GM23338 (cell line): ENCODE results near the gene PRPF19. TPM values are rescaled to one million over a fixed set of nuclear protein-coding genes. Genes with fewer than 3 reads are reported as not detected.

Experiments
- ATAC-seq: fragments of 200-7000 bp; cut with Tn5 transposase; 3 replicates; pipeline ENCODE4 v1.9.1; 2020
- DNase-seq: peaks from one replicate; pipeline ENCODE4 v3.0.0-alpha.2; 2015; ENCODE audit warnings: low spot score
- H2AFZ ChIP-seq: fragments of 200-600 bp; sonication (generic); 2 replicates; pipeline ENCODE4 v1.8.0; 2016; ENCODE audit warnings: antibody characterized with exemption, mild to moderate bottlenecking, moderate library complexity
- H3F3A ChIP-seq: fragments of 200-600 bp; sonication (generic); replicated peaks from 2 replicates; pipeline ENCODE4 v1.8.0; 2017; ENCODE audit warnings: antibody characterized with exemption, mixed run types, low read depth
- H3K27ac ChIP-seq: fragments of 200-600 bp; sonication (generic); 2 replicates; pipeline ENCODE4 v1.6.1; 2016; ENCODE audit warnings: low read depth
- H3K27me3 ChIP-seq: fragments of 200-600 bp; sonication (generic); 2 replicates; pipeline ENCODE4 v1.8.0; 2016; ENCODE audit warnings: mild to moderate bottlenecking, mixed run types, moderate library complexity; ENCODE audit not compliant: insufficient read depth
- H3K36me3 ChIP-seq: fragments of 200-600 bp; sonication (generic); 2 replicates; pipeline ENCODE4 v1.8.0; 2016; ENCODE audit warnings: mild to moderate bottlenecking; ENCODE audit not compliant: insufficient read depth
- H3K4me1 ChIP-seq: fragments of 200-600 bp; sonication (generic); 2 replicates; pipeline ENCODE4 v1.8.0; 2016; ENCODE audit warnings: mild to moderate bottlenecking, moderate library complexity; ENCODE audit not compliant: insufficient read depth
- H3K4me2 ChIP-seq: fragments of 200-600 bp; sonication (generic); 2 replicates; pipeline ENCODE4 v1.7.1; 2017; ENCODE audit warnings: mixed run types
- H3K4me3 ChIP-seq: fragments of 200-600 bp; sonication (generic); 2 replicates; pipeline ENCODE4 v1.6.1; 2016; ENCODE audit warnings: mixed run types
- H3K79me2 ChIP-seq: fragments of 200-600 bp; sonication (generic); replicated peaks from 2 replicates; pipeline ENCODE4 v1.8.0; 2017; ENCODE audit warnings: mild to moderate bottlenecking; ENCODE audit not compliant: insufficient read depth
- H3K9me2 ChIP-seq: fragments of 200-600 bp; sonication (generic); 2 replicates; pipeline ENCODE4 v1.8.0; 2017; ENCODE audit not compliant: insufficient read depth
- H4K20me1 ChIP-seq: fragments of 200-600 bp; sonication (generic); replicated peaks from 2 replicates; pipeline ENCODE4 v1.8.0; 2017; ENCODE audit warnings: mild to moderate bottlenecking; ENCODE audit not compliant: insufficient read depth
- H3K27ac Mint-ChIP-seq: 2 replicates; pipeline ENCODE4 v1.8.0; 2020; ENCODE audit warnings: inconsistent platforms, mild to moderate bottlenecking, moderate library complexity, mixed read lengths
- H3K27me3 Mint-ChIP-seq: 3 replicates; pipeline ENCODE4 v1.8.0; 2022; ENCODE audit warnings: low read depth, mild to moderate bottlenecking, moderate library complexity, mixed read lengths, inconsistent platforms; ENCODE audit not compliant: insufficient read depth, poor library complexity
- H3K36me3 Mint-ChIP-seq: 3 replicates; pipeline ENCODE4 v1.8.0; 2021; ENCODE audit warnings: low read depth, mild to moderate bottlenecking, inconsistent platforms, moderate library complexity, mixed read lengths
- H3K4me1 Mint-ChIP-seq: 3 replicates; pipeline ENCODE4 v1.8.0; 2020; ENCODE audit warnings: mild to moderate bottlenecking, inconsistent platforms, mixed read lengths
- H3K4me3 Mint-ChIP-seq: 3 replicates; pipeline ENCODE4 v1.8.0; 2021; ENCODE audit warnings: moderate library complexity, mild to moderate bottlenecking, inconsistent platforms, mixed read lengths
- H3K9me3 Mint-ChIP-seq: 3 replicates; pipeline ENCODE4 v1.8.0; 2020; ENCODE audit warnings: moderate library complexity, mild to moderate bottlenecking, inconsistent platforms, mixed read lengths
- CREB1 ChIP-seq: fragments of 250-450 bp; sonication (Bioruptor Pico); IDR thresholded peaks from 2 replicates; pipeline ENCODE4 v1.5.0; 2020; ENCODE audit warnings: low read depth, mild to moderate bottlenecking, moderate library complexity
- EZH2phosphoT487 ChIP-seq: fragments of 200-600 bp; sonication (generic); IDR thresholded peaks from one replicate; pipeline ENCODE4 v1.8.1; 2018; ENCODE audit warnings: antibody characterized with exemption; ENCODE audit not compliant: unreplicated experiment
- POLR2AphosphoS5 ChIP-seq: IDR thresholded peaks from 2 replicates; pipeline ENCODE4 v1.6.1; 2016; ENCODE audit warnings: antibody characterized with exemption, low read depth
- ZNF114 ChIP-seq: fragments of 250-450 bp; sonication (Bioruptor Pico); IDR thresholded peaks from 2 replicates; pipeline ENCODE4 v1.5.0; 2020; ENCODE audit warnings: mild to moderate bottlenecking, moderate library complexity
- polyA plus RNA-seq: library from polyadenylated mRNA; unstranded; fragments of >200 nt; fragmentation: Nextera tagmentation; extraction: Ambion mirVana; gene quantifications from 2 replicates; pipeline ENCODE4 v1.2.1, GENCODE V29; 2016
- total RNA-seq: library from RNA; depleted of rRNA; stranded (reverse); fragments of >200 nt; shearing (Covaris generic); gene quantifications from 2 replicates; pipeline ENCODE4 v1.2.3, GENCODE V29; 2014
- TF ChIP-seq, protein P1 (sequence below): IDR thresholded peaks from 2 replicates; pipeline ENCODE4 v1.6.1; 2016; ENCODE audit warnings: antibody characterized with exemption
- TF ChIP-seq, protein P2 (sequence below): fragments of 250-450 bp; sonication (Bioruptor Pico); IDR thresholded peaks from 2 replicates; pipeline ENCODE4 v1.5.0; 2020; ENCODE audit warnings: mild to moderate bottlenecking, moderate library complexity

Gene PRPF19
- total and polyA plus RNA-seq, 2 experiments from 2014 or later, result 153 to 161 TPM

DNA sequence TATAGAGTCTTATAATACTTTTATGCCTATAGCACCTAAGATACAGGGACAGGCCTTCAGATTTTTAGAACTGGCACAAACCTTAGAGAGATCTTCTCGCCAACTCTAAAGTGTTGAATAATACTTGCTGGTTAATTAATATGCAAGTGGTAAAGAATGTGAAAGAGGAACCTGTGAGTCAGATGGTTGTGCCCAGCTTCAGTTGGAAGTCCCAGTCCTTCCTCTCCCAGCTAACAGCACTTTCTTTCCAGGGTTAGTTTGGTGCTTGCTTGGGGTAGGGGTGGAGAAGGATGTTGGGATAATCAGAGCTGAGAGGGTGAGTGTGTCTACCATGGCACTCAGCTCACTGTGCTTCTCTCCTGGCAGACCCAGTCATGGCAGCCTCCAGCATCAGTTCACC is 12.9 kb upstream of the PRPF19 start:
- DNase-seq (no peak), ATAC-seq (no peak)
- Histone ChIP-seq H3K4me1 (peaks cover 21% of the 10 kb centered on the region), H3K9me2 (no peaks in the 10 kb centered on the region), H3K4me2 (no peak overlapping the region), H3K4me3 (no peak overlapping the region), H2AFZ (no peak overlapping the region), H3K27me3 (no peaks in the 10 kb centered on the region), H3F3A (0 out of 2 replicates have a peak, but pooled peaks cover 6% of the 10 kb centered on the region), H4K20me1 (peaks cover 7% of the 10 kb centered on the region; the same call in 1 of the 2 replicates), H3K36me3 (no peaks in the 10 kb centered on the region), H3K79me2 (peaks cover 29% of the 10 kb centered on the region), H3K27ac (no peak overlapping the region)
- TF ChIP-seq POLR2AphosphoS5, result no peak
- H3K4me1 Mint-ChIP-seq, result peaks cover 29% of the 10 kb centered on the region
- H3K4me3 Mint-ChIP-seq, result no peak overlapping the region
- H3K27me3 Mint-ChIP-seq, result peaks cover 11% of the 10 kb centered on the region
- H3K9me3 Mint-ChIP-seq, result no peaks in the 10 kb centered on the region; the same call in 2 of the 3 replicates
- H3K36me3 Mint-ChIP-seq, result peaks cover 40% of the 10 kb centered on the region
- no peak overlapping the region; the same call in 1 of the 2 replicates for H3K27ac Mint-ChIP-seq

DNA sequence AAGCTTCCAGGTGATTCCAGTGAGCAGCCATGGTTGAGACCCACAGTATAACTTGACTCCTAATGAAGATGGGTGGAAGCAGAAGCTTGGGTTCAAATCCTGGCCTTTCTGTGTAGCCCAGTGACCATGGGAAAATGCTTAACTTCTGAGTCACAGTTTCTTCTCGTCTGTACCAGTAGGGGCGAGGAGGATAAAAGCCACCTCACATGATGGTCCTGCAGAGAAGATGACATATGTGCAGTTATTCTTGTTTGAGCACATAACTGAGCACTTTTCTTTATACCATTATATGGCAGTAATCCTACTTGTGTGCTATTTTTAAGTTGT is 12.5 kb upstream of the PRPF19 start:
- peaks cover 29% of the 10 kb centered on the region for H3K4me1 Mint-ChIP-seq
- DNase-seq (no peak), ATAC-seq (no peak)
- Histone ChIP-seq H3F3A (0 out of 2 replicates have a peak, but pooled peaks cover 6% of the 10 kb centered on the region), H3K27ac (no peak overlapping the region), H3K79me2 (peaks cover 29% of the 10 kb centered on the region), H3K27me3 (no peaks in the 10 kb centered on the region), H3K36me3 (no peaks in the 10 kb centered on the region), H3K9me2 (no peaks in the 10 kb centered on the region), H3K4me3 (no peak overlapping the region), H4K20me1 (peaks cover 7% of the 10 kb centered on the region; the same call in 1 of the 2 replicates), H3K4me2 (no peak overlapping the region), H2AFZ (no peak overlapping the region), H3K4me1 (peaks cover 21% of the 10 kb centered on the region)
- peaks cover 13% of the 10 kb centered on the region for H3K27me3 Mint-ChIP-seq
- no peak overlapping the region for H3K4me3 Mint-ChIP-seq
- H3K36me3 Mint-ChIP-seq, result peaks cover 40% of the 10 kb centered on the region
- no peaks in the 10 kb centered on the region; the same call in 1 of the 3 replicates for H3K9me3 Mint-ChIP-seq
- TF ChIP-seq, protein P1, sequence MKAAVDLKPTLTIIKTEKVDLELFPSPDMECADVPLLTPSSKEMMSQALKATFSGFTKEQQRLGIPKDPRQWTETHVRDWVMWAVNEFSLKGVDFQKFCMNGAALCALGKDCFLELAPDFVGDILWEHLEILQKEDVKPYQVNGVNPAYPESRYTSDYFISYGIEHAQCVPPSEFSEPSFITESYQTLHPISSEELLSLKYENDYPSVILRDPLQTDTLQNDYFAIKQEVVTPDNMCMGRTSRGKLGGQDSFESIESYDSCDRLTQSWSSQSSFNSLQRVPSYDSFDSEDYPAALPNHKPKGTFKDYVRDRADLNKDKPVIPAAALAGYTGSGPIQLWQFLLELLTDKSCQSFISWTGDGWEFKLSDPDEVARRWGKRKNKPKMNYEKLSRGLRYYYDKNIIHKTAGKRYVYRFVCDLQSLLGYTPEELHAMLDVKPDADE, result no peak
- no peak overlapping the region for H3K27ac Mint-ChIP-seq

DNA sequence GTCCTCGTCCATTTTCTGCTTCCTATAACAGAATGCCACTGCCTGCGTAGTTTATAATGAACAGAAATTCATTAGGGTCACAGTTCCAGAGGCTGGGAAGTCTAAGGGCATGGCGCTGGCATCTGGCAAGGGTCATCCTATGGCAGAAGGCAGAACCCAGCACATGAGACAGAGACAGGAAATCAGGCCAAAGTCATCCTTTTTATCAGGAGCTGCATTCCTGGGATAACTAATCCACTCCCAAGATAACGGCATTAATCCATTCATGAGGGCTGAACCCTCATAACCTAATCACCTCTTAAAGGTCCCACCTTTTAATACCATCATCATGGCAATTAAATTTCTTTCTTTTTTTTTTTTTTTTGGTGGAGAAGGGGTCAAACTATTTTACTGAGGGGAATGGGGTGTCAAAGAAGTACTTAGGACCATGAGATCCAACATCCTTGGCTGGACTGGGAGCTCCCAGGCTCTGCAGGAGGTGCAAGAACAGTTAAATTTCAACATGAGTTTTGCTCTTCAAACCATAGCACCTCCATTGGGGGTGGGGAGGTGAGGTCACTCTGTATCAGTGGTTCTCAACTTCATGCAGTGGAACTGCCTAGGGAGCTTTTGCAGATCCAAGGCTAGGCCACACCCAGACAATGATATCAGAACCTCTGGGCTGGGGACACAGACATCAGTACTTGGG is 12.0 kb upstream of the PRPF19 start:
- Histone ChIP-seq H3K4me1 (peaks cover 23% of the 10 kb centered on the region), H2AFZ (no peak overlapping the region), H3K27ac (no peak overlapping the region), H4K20me1 (peaks cover 7% of the 10 kb centered on the region; the same call in 1 of the 2 replicates), H3K9me2 (no peaks in the 10 kb centered on the region), H3K4me2 (peak overlapping the region; percentile 38; the same call in 1 of the 2 replicates), H3K36me3 (no peaks in the 10 kb centered on the region), H3K79me2 (peaks cover 29% of the 10 kb centered on the region), H3K27me3 (no peaks in the 10 kb centered on the region), H3K4me3 (no peak overlapping the region), H3F3A (0 out of 2 replicates have a peak, but pooled peaks cover 6% of the 10 kb centered on the region)
- H3K4me1 Mint-ChIP-seq, result peaks cover 31% of the 10 kb centered on the region
- no peaks in the 10 kb centered on the region; the same call in 1 of the 3 replicates for H3K9me3 Mint-ChIP-seq
- no peak for DNase-seq
- peaks cover 14% of the 10 kb centered on the region for H3K27me3 Mint-ChIP-seq
- ATAC-seq, result no peak
- no peak overlapping the region for H3K4me3 Mint-ChIP-seq
- H3K36me3 Mint-ChIP-seq, result peaks cover 39% of the 10 kb centered on the region
- no peak overlapping the region for H3K27ac Mint-ChIP-seq
- TF ChIP-seq CREB1 (CRISPR knock-in tag), result no peak
- no peak for TF ChIP-seq EZH2phosphoT487
- TF ChIP-seq, protein P1, result no peak
- no peak for TF ChIP-seq ZNF114 (CRISPR knock-in tag)
- TF ChIP-seq, protein P2, sequence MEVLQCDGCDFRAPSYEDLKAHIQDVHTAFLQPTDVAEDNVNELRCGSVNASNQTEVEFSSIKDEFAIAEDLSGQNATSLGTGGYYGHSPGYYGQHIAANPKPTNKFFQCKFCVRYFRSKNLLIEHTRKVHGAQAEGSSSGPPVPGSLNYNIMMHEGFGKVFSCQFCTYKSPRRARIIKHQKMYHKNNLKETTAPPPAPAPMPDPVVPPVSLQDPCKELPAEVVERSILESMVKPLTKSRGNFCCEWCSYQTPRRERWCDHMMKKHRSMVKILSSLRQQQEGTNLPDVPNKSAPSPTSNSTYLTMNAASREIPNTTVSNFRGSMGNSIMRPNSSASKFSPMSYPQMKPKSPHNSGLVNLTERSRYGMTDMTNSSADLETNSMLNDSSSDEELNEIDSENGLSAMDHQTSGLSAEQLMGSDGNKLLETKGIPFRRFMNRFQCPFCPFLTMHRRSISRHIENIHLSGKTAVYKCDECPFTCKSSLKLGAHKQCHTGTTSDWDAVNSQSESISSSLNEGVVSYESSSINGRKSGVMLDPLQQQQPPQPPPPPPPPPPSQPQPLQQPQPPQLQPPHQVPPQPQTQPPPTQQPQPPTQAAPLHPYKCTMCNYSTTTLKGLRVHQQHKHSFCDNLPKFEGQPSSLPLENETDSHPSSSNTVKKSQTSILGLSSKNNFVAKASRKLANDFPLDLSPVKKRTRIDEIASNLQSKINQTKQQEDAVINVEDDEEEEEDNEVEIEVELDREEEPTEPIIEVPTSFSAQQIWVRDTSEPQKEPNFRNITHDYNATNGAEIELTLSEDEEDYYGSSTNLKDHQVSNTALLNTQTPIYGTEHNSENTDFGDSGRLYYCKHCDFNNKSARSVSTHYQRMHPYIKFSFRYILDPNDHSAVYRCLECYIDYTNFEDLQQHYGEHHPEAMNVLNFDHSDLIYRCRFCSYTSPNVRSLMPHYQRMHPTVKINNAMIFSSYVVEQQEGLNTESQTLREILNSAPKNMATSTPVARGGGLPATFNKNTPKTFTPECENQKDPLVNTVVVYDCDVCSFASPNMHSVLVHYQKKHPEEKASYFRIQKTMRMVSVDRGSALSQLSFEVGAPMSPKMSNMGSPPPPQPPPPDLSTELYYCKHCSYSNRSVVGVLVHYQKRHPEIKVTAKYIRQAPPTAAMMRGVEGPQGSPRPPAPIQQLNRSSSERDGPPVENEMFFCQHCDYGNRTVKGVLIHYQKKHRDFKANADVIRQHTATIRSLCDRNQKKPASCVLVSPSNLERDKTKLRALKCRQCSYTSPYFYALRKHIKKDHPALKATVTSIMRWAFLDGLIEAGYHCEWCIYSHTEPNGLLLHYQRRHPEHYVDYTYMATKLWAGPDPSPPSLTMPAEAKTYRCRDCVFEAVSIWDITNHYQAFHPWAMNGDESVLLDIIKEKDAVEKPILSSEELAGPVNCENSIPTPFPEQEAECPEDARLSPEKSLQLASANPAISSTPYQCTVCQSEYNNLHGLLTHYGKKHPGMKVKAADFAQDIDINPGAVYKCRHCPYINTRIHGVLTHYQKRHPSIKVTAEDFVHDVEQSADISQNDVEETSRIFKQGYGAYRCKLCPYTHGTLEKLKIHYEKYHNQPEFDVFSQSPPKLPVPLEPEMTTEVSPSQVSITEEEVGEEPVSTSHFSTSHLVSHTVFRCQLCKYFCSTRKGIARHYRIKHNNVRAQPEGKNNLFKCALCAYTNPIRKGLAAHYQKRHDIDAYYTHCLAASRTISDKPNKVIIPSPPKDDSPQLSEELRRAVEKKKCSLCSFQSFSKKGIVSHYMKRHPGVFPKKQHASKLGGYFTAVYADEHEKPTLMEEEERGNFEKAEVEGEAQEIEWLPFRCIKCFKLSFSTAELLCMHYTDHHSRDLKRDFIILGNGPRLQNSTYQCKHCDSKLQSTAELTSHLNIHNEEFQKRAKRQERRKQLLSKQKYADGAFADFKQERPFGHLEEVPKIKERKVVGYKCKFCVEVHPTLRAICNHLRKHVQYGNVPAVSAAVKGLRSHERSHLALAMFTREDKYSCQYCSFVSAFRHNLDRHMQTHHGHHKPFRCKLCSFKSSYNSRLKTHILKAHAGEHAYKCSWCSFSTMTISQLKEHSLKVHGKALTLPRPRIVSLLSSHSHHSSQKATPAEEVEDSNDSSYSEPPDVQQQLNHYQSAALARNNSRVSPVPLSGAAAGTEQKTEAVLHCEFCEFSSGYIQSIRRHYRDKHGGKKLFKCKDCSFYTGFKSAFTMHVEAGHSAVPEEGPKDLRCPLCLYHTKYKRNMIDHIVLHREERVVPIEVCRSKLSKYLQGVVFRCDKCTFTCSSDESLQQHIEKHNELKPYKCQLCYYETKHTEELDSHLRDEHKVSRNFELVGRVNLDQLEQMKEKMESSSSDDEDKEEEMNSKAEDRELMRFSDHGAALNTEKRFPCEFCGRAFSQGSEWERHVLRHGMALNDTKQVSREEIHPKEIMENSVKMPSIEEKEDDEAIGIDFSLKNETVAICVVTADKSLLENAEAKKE (CRISPR knock-in tag), result no peak
- TF ChIP-seq POLR2AphosphoS5, result no peak
